DOHH2 (cell line): ENCODE data around the gene PELI3.
A peak's percentile ranks its signal among the peaks of the same experiment; 100 is the strongest.

Experiments used
- H3F3A ChIP-seq: fragments of 200-600 bp; sonication (generic), shearing (Covaris generic); 2 replicates; pipeline ENCODE4 v1.6.0; 2016; ENCODE audit warnings: antibody characterized with exemption, mild to moderate bottlenecking; ENCODE audit not compliant: control insufficient read depth, insufficient read depth
- H3K27ac ChIP-seq: fragments of 200-600 bp; sonication (generic); 2 replicates; pipeline ENCODE4 v1.5.1; 2014; ENCODE audit warnings: low read depth, mild to moderate bottlenecking, low read length, moderate library complexity
- H3K27me3 ChIP-seq: fragments of 200-600 bp; sonication (generic); 2 replicates; pipeline ENCODE4 v1.6.1; 2014; ENCODE audit warnings: mild to moderate bottlenecking, low read length, mixed read lengths; ENCODE audit not compliant: control insufficient read depth
- H3K36me3 ChIP-seq: fragments of 200-600 bp; sonication (generic); 2 replicates; pipeline ENCODE4 v1.6.1; 2014; ENCODE audit warnings: mild to moderate bottlenecking, low read length, moderate library complexity, mixed read lengths; ENCODE audit not compliant: control insufficient read depth
- H3K4me1 ChIP-seq: fragments of 200-600 bp; sonication (generic); 2 replicates; pipeline ENCODE4 v1.6.1; 2014; ENCODE audit warnings: mild to moderate bottlenecking, low read length, mixed read lengths; ENCODE audit not compliant: control insufficient read depth
- H3K4me2 ChIP-seq: fragments of 200-600 bp; sonication (generic); 2 replicates; pipeline ENCODE4 v1.6.0; 2014; ENCODE audit warnings: mild to moderate bottlenecking, low read length, moderate library complexity
- H3K4me3 ChIP-seq: fragments of 200-600 bp; sonication (generic); 2 replicates; pipeline ENCODE4 v1.5.1; 2014; ENCODE audit warnings: mild to moderate bottlenecking, low read length, mixed read lengths
- H3K79me2 ChIP-seq: fragments of 200-600 bp; sonication (generic); 2 replicates; pipeline ENCODE4 v1.6.1; 2014; ENCODE audit warnings: mild to moderate bottlenecking, low read length, mixed read lengths; ENCODE audit not compliant: control insufficient read depth
- H3K9me2 ChIP-seq: fragments of 200-600 bp; sonication (generic); replicated peaks from 2 replicates; pipeline ENCODE4 v1.6.1; 2014; ENCODE audit warnings: mild to moderate bottlenecking, low read length, mixed read lengths; ENCODE audit not compliant: control insufficient read depth
- H3K9me3 ChIP-seq: fragments of 200-600 bp; sonication (generic); 2 replicates; pipeline ENCODE4 v1.6.1; 2014; ENCODE audit warnings: antibody characterized with exemption, low read length, mixed read lengths; ENCODE audit not compliant: control insufficient read depth, insufficient read depth
- H4K20me1 ChIP-seq: fragments of 200-600 bp; sonication (generic); 2 replicates; pipeline ENCODE4 v1.6.0; 2014; ENCODE audit warnings: low read depth, mild to moderate bottlenecking, antibody characterized with exemption, low read length, moderate library complexity; ENCODE audit not compliant: control insufficient read depth, insufficient read depth
- EZH2phosphoT487 ChIP-seq: fragments of 200-600 bp; sonication (generic); IDR thresholded peaks from 2 replicates; pipeline ENCODE4 v1.6.1; 2017; ENCODE audit warnings: borderline replicate concordance, mild to moderate bottlenecking, antibody characterized with exemption, low read length, moderate library complexity, mixed read lengths
- TF ChIP-seq, protein P1 (sequence below): fragments of 200-600 bp; sonication (generic); IDR thresholded peaks from one replicate; pipeline ENCODE4 v1.5.1; 2014; ENCODE audit warnings: antibody characterized with exemption, mild to moderate bottlenecking, low read depth, low read length; ENCODE audit not compliant: poor library complexity, severe bottlenecking

The PELI3 gene

DNA sequence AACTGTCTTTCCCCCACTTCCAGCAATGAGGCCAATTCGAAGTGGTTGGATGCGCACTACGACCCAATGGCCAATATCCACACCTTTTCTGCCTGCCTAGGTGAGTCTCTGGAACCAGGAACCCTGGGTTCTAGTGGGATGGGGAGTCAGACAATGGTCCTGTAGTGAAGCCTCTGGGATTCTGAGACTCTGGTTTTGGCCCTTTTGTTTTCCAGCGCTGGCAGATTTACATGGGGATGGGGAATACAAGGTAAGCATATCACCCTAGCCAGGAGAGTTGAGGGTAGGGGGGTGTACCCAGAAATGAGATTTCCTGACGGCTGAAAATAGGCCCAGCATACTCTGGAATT, 44.3 kb downstream of the PELI3 start:
- no peaks in the 10 kb centered on the region for H4K20me1 ChIP-seq

DNA sequence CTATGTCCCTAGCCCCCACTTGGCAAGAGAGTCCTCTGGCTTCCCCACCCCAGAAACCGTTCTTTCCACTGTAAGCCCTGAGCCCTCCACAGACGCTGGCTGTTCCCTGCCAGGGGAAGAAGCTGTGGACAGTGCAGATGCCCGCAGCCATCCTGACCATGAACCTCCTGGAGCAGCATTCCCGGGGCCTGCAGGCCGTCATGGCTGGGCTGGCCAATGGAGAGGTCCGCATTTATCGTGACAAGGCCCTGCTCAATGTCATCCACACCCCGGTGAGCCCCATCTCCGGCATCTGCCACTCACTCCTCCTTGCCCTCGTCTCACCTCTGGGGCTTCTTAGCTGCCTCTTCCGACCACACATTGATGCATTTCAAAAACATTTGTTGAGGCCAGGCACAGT, 56.9 kb downstream of the PELI3 start:
- no peak overlapping the region for H3K27ac ChIP-seq
- no peaks in the 10 kb centered on the region for H3K4me1 ChIP-seq
- H3K4me3 ChIP-seq = no peak overlapping the region

More for the DNA sequence above, 44.3 kb downstream of the PELI3 start:
- Histone ChIP-seq H3K36me3 (peaks cover 4% of the 10 kb centered on the region; the same call in 1 of the 2 replicates), H3K9me3 (no peaks in the 10 kb centered on the region), H3K4me1 (peaks cover 10% of the 10 kb centered on the region), H3K9me2 (no peaks in the 10 kb centered on the region), H3K27ac (no peak overlapping the region), H3K27me3 (no peaks in the 10 kb centered on the region), H3K4me3 (peak overlapping the region; percentile 85), H3K79me2 (peaks cover 8% of the 10 kb centered on the region), H3F3A (no peaks in the 10 kb centered on the region), H3K4me2 (peak overlapping the region; percentile 82)
- TF ChIP-seq EZH2phosphoT487 = no peak
- TF ChIP-seq, protein P1, sequence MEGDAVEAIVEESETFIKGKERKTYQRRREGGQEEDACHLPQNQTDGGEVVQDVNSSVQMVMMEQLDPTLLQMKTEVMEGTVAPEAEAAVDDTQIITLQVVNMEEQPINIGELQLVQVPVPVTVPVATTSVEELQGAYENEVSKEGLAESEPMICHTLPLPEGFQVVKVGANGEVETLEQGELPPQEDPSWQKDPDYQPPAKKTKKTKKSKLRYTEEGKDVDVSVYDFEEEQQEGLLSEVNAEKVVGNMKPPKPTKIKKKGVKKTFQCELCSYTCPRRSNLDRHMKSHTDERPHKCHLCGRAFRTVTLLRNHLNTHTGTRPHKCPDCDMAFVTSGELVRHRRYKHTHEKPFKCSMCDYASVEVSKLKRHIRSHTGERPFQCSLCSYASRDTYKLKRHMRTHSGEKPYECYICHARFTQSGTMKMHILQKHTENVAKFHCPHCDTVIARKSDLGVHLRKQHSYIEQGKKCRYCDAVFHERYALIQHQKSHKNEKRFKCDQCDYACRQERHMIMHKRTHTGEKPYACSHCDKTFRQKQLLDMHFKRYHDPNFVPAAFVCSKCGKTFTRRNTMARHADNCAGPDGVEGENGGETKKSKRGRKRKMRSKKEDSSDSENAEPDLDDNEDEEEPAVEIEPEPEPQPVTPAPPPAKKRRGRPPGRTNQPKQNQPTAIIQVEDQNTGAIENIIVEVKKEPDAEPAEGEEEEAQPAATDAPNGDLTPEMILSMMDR = no peak

DNA sequence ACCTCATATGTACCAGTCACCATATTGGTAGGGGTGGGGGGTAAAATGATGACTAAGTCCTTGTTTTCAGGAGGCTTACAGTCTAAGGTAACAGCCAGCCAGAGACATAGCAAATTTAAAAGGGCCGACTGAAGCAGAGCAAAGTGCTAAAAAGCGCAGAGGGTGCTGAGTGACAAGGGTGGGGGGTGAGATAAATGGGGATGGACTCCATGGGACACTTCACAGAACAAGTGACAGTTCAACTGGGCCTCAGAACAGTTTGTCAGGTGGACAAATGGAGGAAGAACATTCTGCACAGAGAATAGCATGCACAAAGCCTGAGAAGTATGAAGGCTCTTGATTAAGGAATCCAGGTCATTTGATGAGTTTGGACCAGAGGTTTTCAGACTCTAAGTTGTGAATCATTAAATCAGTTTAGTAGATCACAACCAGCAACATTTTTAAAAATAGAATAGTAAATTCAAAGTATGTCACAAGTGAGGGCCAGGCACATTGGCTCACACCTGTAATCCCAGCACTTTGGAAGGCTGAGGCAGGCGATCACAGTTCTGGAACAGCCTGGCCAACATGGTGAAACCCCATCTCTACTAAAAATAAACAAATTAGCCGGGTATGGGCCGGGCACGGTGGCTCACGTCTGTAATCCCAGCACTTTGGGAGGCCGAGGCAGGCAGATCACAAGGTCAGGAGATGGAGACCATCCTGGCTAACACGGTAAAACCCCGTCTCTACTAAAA, 57.8 kb downstream of the PELI3 start:
- Histone ChIP-seq H3K4me2 (no peak overlapping the region), H3K36me3 (peaks cover 4% of the 10 kb centered on the region; the same call in 1 of the 2 replicates), H3K4me1 (no peaks in the 10 kb centered on the region), H3K27me3 (no peaks in the 10 kb centered on the region), H3K9me3 (no peaks in the 10 kb centered on the region), H3K79me2 (no peaks in the 10 kb centered on the region), H3K27ac (no peak overlapping the region), H3F3A (no peaks in the 10 kb centered on the region), H3K4me3 (no peak overlapping the region), H3K9me2 (no peaks in the 10 kb centered on the region), H4K20me1 (no peaks in the 10 kb centered on the region)
- TF ChIP-seq, protein P1 = no peak

More for the DNA sequence above, 56.9 kb downstream of the PELI3 start:
- no peaks in the 10 kb centered on the region for H3K9me2 ChIP-seq
- H3K36me3 ChIP-seq = peaks cover 4% of the 10 kb centered on the region; the same call in 1 of the 2 replicates
- no peaks in the 10 kb centered on the region for H3K27me3 ChIP-seq
- H3F3A ChIP-seq = no peaks in the 10 kb centered on the region
- H3K4me2 ChIP-seq = no peak overlapping the region
- H3K79me2 ChIP-seq = no peaks in the 10 kb centered on the region
- H3K9me3 ChIP-seq = no peaks in the 10 kb centered on the region
- TF ChIP-seq EZH2phosphoT487 = no peak
- TF ChIP-seq, protein P1 = no peak
- no peaks in the 10 kb centered on the region for H4K20me1 ChIP-seq
